Measurements from ENCODE around the gene GPN2. TPM values are rescaled to one million over a fixed set of nuclear protein-coding genes. Genes with fewer than 3 reads are reported as not detected.

The GPN2 gene
- total and polyA plus RNA-seq, 9 of the 15 experiments (the other 6 are each of a cell fraction or from before 2014, with no cell fraction given) = 9.9 to 58.8 (median 20.4) TPM

DNA sequence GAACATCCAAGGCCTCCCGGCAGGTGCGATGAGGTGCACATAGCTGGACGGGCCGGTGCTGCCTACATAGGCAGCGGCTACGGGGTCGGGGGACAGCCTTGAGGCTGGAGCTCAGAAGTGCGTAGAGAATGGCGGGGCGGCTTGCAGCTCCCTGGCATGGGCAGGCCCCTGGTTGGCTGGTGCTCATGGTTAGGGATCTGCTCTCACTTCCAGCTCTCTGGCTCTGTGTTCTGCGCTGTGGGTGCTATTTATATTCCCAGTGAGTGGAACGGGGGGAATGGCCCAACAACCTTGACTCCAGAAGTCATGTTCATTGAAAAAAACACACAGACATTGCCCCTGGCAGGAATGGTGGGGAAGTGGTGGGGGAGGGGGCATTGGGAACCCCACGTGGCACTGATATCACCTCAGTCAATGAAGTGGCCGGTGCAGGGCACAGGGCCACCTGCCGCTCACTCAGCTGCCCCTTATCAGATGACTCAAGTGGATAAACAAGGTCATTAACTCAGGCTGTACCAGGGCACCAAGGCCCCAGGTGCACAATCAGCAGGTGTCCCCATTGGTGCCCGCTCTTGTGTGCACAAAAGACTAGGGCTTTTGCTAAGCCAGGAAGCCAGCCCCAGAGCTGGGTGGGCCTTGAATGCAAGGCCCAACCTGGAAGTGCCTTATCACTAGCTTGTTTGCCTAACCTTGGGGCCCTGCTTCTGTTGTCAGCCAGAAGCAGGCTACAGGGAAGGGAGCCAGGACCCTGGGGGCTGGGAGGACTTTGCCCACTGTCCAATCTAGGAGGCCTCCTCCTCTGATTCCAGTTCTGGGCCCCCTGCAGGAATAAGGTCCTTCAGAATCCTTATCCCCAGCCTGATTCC is 23.9 kb upstream of the GPN2 start, which contains the start of gene NR0B2 (continued):
- TF ChIP-seq, protein P1, sequence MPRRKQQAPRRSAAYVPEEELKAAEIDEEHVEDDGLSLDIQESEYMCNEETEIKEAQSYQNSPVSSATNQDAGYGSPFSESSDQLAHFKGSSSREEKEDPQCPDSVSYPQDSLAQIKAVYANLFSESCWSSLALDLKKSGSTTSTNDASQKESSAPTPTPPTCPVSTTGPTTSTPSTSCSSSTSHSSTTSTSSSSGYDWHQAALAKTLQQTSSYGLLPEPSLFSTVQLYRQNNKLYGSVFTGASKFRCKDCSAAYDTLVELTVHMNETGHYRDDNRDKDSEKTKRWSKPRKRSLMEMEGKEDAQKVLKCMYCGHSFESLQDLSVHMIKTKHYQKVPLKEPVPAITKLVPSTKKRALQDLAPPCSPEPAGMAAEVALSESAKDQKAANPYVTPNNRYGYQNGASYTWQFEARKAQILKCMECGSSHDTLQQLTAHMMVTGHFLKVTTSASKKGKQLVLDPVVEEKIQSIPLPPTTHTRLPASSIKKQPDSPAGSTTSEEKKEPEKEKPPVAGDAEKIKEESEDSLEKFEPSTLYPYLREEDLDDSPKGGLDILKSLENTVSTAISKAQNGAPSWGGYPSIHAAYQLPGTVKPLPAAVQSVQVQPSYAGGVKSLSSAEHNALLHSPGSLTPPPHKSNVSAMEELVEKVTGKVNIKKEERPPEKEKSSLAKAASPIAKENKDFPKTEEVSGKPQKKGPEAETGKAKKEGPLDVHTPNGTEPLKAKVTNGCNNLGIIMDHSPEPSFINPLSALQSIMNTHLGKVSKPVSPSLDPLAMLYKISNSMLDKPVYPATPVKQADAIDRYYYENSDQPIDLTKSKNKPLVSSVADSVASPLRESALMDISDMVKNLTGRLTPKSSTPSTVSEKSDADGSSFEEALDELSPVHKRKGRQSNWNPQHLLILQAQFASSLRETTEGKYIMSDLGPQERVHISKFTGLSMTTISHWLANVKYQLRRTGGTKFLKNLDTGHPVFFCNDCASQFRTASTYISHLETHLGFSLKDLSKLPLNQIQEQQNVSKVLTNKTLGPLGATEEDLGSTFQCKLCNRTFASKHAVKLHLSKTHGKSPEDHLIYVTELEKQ (CRISPR knock-in tag; IDR thresholded peaks at IDR 0.05) = no peak
- TF ChIP-seq PHF20 (IDR thresholded peaks at IDR 0.05; ENCODE audit: partially characterized antibody) = peak; percentile 71
- TF ChIP-seq ZNF589 (CRISPR knock-in tag; IDR thresholded peaks at IDR 0.05; ENCODE audit: low read depth) = peak; percentile 41; the same call in 1 of the 2 replicates
- TF ChIP-seq, protein P2, sequence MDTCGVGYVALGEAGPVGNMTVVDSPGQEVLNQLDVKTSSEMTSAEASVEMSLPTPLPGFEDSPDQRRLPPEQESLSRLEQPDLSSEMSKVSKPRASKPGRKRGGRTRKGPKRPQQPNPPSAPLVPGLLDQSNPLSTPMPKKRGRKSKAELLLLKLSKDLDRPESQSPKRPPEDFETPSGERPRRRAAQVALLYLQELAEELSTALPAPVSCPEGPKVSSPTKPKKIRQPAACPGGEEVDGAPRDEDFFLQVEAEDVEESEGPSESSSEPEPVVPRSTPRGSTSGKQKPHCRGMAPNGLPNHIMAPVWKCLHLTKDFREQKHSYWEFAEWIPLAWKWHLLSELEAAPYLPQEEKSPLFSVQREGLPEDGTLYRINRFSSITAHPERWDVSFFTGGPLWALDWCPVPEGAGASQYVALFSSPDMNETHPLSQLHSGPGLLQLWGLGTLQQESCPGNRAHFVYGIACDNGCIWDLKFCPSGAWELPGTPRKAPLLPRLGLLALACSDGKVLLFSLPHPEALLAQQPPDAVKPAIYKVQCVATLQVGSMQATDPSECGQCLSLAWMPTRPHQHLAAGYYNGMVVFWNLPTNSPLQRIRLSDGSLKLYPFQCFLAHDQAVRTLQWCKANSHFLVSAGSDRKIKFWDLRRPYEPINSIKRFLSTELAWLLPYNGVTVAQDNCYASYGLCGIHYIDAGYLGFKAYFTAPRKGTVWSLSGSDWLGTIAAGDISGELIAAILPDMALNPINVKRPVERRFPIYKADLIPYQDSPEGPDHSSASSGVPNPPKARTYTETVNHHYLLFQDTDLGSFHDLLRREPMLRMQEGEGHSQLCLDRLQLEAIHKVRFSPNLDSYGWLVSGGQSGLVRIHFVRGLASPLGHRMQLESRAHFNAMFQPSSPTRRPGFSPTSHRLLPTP (IDR thresholded peaks at IDR 0.05; ENCODE audit: borderline replicate concordance, extremely low read depth, insufficient read length) = no peak
- TF ChIP-seq ESRRB (CRISPR knock-in tag; IDR thresholded peaks at IDR 0.05; ENCODE audit: borderline replicate concordance) = no peak
- peak; percentile 74 for TF ChIP-seq ESRRA (IDR thresholded peaks at IDR 0.05; ENCODE audit: borderline replicate concordance, low read depth)
- TF ChIP-seq ZNF707 (CRISPR knock-in tag; conservative IDR thresholded peaks at IDR 0.05) = no peak
- TF ChIP-seq SMAD1 (IDR thresholded peaks at IDR 0.05; ENCODE audit: low read depth, low read length, partially characterized antibody) = no peak
- TF ChIP-seq PML (IDR thresholded peaks at IDR 0.05; ENCODE audit: low read length) = no peak
- TF ChIP-seq SETDB1 (IDR thresholded peaks at IDR 0.05; ENCODE audit: low read length) = no peak
- no peak for TF ChIP-seq JUND (IDR thresholded peaks at IDR 0.05; ENCODE audit: borderline replicate concordance, low read depth, low read length)
- peak; percentile 53; the same call in 2 of the 3 replicates for TF ChIP-seq JUND (tag; IDR thresholded peaks at IDR 0.05; ENCODE audit: borderline replicate concordance, low read depth, low read length)

Data from K562 (cell line).